Measurements from ENCODE around the gene SNX14. TPM values are rescaled to one million over a fixed set of nuclear protein-coding genes. Genes with fewer than 3 reads are reported as not detected.

Gene SNX14
- total and polyA plus RNA-seq, 2 of the 8 experiments (the other 6 are each of a cell fraction or from before 2014, with no cell fraction given), result 11.9 to 24.2 TPM

- TF ChIP-seq EGR1 (IDR thresholded peaks at IDR 0.05; ENCODE audit: borderline replicate concordance, low read depth, low read length), result no peak
- TF ChIP-seq TCF12 (IDR thresholded peaks at IDR 0.05; ENCODE audit: low read depth, low read length), result no peak
These were observed 133.3 kb downstream of the SNX14 start (continued) for GRCh38 chr6:85460154-85460920.

Measured in H1 (cell line).